SH-SY5Y (cell line): ENCODE data around the gene SLC46A1.
A peak's percentile ranks its signal among the peaks of the same experiment; 100 is the strongest.

Source experiments
- GATA2 ChIP-seq: IDR thresholded peaks from 2 replicates; pipeline ENCODE4 v1.6.1; 2011; ENCODE audit warnings: mild to moderate bottlenecking, low read depth, low read length
- GATA3 ChIP-seq: IDR thresholded peaks from 2 replicates; pipeline ENCODE4 v1.6.1; 2011; ENCODE audit warnings: low read depth, mild to moderate bottlenecking, low read length, moderate library complexity

SLC46A1 gene

GRCh38 chr17:28371245-28372202, 34.5 kb downstream of the SLC46A1 start, which contains the start of gene SARM1:
TSS of gene SARM1 (plus strand) at chr17:28371694. CDS start at chr17:28372033, 339 bp downstream.
- TF ChIP-seq GATA3 (no peak), GATA2 (no peak)

- TF ChIP-seq GATA2 (no peak), GATA3 (no peak)
Observed at GRCh38 chr17:28370744-28371103, 35.3 kb downstream of the SLC46A1 start.

- TF ChIP-seq GATA2 (peak; percentile 57; the same call in 1 of the 2 replicates), GATA3 (no peak)
Observed at GRCh38 chr17:28370035-28370743, 35.8 kb downstream of the SLC46A1 start, which contains the start of gene VTN. TSS of gene VTN (minus strand) at chr17:28370307. CDS start at chr17:28370203, 104 bp downstream.

GRCh38 chr17:28369684-28370034, 36.4 kb downstream of the SLC46A1 start:
- TF ChIP-seq GATA2 (no peak), GATA3 (no peak)

GRCh38 chr17:28368915-28369683, 36.9 kb downstream of the SLC46A1 start:
- TF ChIP-seq GATA3, result no peak
- TF ChIP-seq GATA2, result no peak

- TF ChIP-seq GATA2 (no peak), GATA3 (no peak)
Observed at GRCh38 chr17:28368306-28368831, 37.6 kb downstream of the SLC46A1 start.

- no peak for TF ChIP-seq GATA3
- TF ChIP-seq GATA2, result no peak
Observed at GRCh38 chr17:28367641-28368305, 38.2 kb downstream of the SLC46A1 start.

- TF ChIP-seq GATA2 (no peak), GATA3 (no peak)
Observed at GRCh38 chr17:28366605-28367004, 39.4 kb downstream of the SLC46A1 start.

GRCh38 chr17:28365487-28365886, 40.5 kb downstream of the SLC46A1 start:
- no peak for TF ChIP-seq GATA3
- TF ChIP-seq GATA2, result no peak

GRCh38 chr17:28364665-28365363, 41.2 kb downstream of the SLC46A1 start, which contains the start of gene SEBOX:
TSS of gene SEBOX (minus strand) at chr17:28365199. CDS start at chr17:28365151, 48 bp downstream.
- TF ChIP-seq GATA2, result no peak
- TF ChIP-seq GATA3, result no peak

GRCh38 chr17:28363776-28364650, 42.0 kb downstream of the SLC46A1 start:
- TF ChIP-seq GATA3, result no peak
- no peak for TF ChIP-seq GATA2

- TF ChIP-seq GATA3, result no peak
Observed at GRCh38 chr17:28363186-28363585, 42.8 kb downstream of the SLC46A1 start.
